HG03442 (cell line): ENCODE data around the gene ESYT2.
A peak's percentile ranks its signal among the peaks of the same experiment; 100 is the strongest.
"Not testable (repeated sequence)": the region's sequence is repeated elsewhere in the genome, so short reads cannot be mapped to it uniquely, and the experiment has no call there.

Experiments used
- ATAC-seq: cut with Tn5 transposase; IDR thresholded peaks from one replicate; pipeline ENCODE4 v1.9.1; 2021; ENCODE audit warnings: mild to moderate bottlenecking, moderate library complexity; ENCODE audit not compliant: unreplicated experiment

The ESYT2 gene

DNA sequence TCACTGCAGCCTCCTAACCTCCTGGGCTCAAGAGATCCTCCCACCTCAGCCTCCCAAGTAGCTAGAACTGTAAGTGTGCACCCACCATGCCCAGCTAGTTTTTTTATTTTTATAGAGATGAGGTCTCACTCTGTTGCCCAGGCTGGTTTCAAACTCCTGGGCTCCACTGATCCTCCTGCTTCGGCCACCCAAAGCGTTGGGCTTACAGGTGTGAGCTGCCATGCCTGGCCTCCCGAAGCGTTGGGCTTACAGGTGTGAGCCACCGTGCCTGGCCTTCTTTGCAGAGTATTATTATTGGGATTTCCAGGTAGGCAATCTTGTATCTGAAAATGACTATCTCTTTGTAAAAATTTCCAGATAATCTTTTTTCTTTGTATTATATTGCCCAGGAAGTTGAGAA lies 101.6 kb downstream of the ESYT2 start:
- no peak for ATAC-seq

DNA sequence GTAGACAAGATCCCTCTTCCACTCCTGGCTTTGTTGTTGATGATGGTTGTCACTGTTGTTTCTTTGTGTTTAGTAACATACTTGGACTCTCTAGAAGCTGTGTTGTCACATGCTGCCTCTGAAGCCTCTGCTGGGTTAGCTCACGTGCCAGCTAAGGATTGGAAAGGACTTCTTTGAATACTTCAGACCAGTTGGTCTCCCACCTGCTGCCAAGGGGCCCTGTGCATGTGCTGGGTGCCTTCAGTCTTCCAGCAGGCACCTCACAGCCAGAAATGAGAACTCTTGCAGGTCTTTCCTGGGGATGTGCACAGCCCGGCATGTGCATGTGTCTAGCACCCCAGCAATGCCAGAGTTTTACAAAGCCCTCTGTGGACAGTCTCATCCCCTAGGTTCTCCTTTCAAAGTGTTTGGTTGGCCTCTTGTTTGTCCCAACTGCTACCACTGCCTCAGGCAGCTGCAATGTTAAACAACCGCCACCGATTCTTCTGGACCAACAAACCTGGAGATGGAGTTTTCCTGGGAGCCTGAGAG lies 103.0 kb downstream of the ESYT2 start:
- no peak for ATAC-seq

DNA sequence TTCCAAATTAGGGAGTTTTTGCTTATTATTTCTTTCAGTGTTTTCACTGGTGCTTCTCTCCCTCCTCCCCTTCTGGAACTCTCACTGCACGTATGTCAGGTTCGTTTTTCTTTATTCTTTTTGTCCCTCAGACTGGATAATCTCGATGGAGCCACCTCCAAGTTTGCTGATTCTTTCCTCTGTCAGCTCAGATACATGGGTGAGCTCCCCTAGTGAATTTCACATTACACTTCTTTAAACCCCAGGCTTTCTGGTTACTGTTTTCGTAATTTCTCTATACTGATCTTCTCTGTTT lies 103.9 kb downstream of the ESYT2 start:
- ATAC-seq: no peak

DNA sequence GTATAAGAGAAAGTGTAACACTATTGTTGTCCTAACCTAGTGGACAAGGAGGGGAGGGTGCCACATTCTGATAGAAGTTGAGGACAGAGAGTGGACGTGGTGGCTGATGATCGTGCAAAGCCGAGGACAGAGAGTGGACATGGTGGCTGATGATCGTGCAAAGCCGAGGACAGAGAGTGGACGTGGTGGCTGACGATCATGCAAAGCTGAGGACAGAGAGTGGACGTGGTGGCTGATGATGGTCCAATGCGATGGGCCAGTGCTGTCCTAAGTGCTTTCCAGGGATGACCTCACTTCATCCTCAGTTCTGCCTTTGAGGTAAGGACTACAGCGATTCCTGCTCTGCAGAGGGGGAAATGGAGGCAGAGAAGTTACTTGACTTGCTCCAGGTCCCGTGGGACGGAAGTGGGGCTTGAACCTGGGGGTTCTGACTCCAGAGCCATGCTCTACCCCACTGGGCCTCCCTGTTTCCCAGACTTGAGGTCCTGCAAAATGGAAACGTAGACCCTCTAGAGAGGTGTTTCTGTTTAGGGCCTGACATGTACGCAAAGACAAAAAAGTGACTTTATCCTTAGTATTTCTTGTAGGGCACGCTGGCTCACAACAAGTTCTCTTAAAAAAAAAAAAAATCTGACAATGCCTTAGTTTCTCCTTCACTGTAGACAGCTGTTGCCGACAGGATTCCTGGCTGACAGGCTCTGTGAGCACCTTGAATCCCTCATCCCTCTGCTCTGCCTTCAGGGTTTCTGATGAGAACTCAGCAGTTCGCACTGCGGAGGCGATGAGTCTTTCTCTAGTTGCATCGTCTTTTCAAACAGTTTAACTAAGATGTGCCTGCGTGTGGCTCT lies 104.4 kb downstream of the ESYT2 start:
- ATAC-seq: no peak

DNA sequence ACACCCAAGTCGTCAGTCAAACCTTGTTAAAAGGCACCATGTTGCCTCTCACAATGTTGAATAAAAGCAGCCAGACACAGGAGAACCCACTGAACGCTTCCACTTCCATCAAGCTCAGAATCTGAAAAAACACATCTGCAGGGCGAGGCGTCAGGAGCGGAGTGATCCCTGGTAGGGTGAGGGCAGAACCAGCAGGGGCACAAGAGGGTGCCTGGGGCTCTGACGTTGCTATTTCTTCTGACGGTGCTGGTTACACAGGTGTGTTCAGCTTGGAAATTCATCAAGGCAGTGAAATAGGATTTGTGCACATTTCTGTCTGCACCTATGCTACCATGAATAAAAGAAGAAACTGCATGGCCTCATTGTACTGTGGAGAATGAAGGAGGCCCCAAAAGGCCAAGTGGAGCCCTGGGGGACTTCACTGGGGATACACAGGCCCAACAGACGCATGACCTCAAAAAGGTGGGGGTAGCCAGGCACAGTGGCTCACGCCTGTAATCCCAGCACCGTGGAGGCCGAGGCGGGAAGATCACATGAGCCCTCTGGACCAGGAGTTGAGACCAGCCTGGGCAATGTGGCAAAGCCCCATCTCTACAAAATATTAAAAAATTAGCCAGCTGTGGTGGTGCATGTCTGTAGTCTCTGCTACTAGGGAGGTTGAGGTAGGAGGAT lies 105.5 kb downstream of the ESYT2 start:
- no peak for ATAC-seq

DNA sequence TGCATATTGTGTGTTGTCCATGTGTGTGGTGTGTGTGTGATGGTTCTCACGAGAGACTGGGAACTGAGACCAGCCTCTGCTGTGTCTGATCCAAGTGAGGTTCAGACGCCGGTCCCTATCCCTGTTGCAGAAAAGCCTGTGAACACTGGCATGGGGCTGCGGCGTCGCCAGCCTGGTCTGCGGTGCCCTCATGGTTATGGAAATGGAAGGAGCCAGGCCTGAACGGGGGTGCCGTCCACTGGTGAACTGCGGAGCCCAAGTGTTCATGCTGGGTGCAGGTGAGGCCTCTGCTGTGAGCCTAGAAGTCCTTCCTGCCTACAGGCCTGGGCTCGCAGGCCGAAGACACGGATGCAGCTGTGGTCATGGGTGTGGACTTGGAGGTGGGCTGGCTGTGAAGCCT lies 106.0 kb downstream of the ESYT2 start:
- ATAC-seq: no peak

DNA sequence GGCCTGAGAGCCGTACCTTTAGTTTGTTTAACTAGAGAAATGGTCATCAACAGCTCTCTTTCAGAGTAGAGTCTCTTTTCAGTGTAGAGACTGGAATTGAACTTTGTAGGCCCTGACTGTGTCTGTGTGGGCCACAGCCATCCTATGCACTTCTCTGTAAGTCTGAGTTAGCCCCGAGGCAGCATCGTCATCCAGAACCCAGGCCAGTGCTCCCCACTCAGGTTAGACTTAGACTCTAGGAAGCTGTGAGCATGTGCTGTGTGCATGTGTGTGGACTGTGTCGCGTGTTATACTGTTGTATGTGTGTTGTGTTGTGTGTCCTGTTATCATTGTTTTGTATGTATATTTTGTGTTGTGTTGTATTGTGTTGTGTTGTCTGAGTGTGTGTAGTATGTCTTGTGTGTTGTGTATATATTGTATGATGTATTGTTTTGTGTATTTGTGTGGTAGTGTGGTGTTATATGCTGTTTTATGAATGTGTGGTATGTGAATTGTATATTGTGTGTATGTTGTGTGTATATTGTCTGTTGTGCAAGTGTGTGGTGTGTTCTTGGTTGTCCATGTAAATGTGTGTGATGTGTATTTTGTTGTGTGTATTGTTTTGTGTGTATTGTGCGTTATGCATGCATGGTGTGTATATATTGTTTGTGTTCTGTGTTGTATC lies 106.6 kb downstream of the ESYT2 start:
- no peak for ATAC-seq

DNA sequence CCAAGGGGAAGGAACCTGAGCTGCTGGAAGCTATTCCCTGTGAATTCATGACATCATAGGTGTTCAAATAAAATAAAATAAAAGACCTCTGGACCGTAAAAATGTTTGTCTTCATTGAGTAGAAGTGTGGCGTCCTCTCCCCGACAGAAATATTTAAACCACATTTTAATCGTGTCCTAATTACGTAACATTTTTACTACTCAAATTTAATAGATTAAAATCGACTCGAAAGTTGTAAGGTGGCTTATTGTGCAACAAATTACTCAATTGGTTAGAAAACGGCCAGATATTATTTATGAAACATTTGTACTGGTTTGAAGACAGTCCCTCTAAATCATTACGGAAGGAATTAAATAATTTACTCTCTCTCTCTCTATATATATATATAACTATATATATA lies 109.2 kb downstream of the ESYT2 start:
- no peak for ATAC-seq

DNA sequence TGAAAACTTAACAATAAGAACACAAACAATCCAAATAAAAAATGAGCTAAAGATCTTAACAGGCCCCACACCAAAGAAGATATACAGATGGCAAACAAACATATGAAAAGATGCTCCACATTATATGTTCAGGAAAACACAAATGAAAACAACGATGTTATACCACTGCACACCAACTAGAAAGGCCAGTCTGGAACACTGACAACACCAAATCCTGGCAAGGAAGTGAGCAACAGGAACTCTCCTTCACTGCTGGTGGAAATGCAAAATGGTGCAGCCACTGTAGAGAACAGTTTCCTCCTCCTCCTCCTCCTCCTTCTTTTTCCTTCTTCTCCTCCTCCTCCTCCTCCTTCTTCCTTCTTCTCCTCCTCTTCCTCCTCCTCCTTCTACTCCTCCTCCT lies 112.5 kb downstream of the ESYT2 start:
- no peak for ATAC-seq

DNA sequence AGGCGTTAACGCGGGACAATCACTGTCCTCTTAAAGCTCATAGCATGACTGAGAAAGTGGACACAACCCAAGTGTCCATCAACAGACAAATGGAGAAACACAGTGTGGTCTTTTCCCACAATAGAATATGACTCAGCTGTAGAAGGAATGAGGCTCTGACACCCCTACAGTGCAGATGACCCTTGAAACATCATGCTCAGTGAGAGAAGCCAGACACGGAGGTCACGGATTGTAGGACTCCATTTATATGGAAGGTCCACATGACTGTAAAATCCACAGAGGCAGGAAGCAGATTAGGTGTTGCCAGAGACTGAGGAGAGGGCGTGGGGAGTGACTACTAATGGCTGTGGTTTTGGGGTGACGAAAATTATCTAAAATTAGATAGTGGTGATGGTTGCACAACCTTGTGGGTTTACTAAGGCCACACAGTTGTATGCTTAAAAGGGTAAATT lies 118.6 kb downstream of the ESYT2 start:
- no peak for ATAC-seq

DNA sequence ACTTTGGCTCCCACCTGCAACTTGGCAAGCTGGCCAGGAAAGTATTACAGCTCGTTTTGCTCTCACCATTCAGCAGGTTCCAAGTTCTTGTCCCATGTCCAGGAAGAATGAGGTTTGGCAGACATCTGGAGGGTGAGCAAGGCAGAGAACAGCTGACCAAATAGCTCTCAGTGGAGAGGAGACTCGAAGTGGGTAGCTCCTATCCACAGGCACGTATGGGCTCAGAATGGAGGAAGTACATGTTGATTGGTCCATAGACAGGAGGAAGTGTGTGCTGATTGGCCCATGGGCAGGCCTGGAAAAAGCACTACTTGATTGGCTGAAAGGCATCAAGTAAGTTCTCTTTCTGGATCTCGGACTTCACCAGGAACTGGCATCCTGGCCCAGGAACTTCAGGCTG lies 121.7 kb downstream of the ESYT2 start:
- ATAC-seq: no peak

DNA sequence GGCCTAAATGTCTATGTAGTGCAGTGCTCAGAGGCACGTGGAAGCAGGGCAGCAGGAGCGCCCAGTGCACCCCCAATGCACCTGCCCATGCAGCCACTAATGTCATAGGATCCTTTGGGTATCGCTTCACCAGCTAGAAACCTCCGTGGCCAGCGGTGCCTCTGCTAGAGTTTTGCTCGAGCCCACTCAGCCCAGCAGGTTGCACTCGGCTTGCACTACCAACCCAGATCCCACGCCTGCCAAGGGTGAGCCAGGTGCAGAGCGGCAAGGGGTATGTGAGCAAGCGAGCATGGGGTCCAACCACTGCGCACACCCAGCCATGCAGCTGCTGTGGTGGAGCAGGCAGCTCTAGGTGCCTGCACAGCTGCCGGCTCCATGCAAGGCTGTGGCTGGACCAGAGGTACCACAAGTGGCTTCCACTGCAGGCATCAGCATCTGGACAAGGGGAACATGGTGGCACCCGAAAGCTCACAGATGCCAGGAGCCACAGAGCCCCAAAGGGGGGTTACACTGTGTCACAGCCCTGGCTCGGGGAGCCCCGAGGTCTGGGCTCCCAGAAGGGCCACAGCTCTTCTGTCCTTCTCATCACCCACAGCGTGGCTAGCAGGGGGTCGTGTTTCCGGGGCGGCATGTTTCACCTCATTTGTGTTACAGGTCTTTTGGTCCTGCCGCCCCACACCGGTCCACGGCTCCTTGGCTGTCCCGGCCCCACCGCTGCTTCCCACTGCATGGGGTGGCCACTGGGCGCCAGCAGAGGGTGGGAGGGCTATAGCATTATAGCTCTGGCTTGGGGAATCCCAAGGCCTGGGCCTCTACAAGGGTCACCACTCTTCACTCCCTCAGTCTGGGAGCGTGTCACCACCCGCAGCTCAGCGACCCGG lies 122.4 kb downstream of the ESYT2 start:
- no peak for ATAC-seq

DNA sequence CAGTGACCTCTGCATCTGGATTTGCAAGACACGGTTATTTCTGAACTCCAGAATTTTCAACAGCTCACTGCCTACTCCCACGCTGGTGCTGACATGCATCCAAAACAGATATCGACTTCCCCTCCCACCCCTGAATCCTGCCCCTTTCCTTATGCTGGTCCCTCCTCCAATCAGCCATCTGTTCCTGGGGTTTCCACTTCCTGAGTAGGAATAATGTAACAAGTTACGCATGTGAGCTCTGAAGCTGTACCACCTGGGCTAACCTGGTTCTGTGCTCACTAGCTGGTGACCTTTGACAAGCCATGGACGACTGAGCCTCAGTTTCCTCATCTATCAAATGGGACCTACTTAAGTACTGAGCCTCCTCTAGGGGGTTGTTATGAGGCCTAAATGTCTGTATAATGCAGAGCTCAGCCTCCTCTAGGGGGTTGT lies 123.0 kb downstream of the ESYT2 start:
- no peak for ATAC-seq

DNA sequence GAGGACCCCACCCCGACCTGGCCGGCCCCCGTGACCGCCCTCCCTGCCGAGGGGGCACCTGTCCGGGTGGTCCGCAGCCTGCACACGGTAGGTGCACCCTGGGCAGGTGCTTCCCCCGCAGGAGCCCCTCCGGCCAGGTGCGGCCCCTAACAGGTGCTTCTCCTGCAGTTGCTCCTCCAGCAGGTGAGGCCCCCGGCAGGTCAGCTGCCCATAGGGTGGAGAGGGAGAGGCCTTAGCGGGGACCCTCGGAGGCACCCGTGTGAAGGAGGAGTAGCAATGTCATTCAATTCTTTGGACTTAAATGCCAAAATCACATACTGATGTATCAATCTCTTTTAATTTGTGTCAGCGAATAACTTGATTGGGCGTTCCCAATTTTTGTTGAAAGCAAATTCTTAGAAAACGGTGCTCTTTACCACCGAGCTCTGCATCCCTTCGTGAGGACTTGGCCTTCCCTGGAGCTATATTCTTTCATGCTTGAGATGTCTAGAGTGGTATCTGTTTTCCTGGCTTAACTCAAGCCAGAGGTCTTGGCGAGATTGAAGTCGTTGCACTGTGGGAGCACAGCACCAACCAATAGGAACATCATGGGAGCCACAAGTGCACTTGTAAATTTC lies 124.0 kb downstream of the ESYT2 start:
- ATAC-seq: no peak

DNA sequence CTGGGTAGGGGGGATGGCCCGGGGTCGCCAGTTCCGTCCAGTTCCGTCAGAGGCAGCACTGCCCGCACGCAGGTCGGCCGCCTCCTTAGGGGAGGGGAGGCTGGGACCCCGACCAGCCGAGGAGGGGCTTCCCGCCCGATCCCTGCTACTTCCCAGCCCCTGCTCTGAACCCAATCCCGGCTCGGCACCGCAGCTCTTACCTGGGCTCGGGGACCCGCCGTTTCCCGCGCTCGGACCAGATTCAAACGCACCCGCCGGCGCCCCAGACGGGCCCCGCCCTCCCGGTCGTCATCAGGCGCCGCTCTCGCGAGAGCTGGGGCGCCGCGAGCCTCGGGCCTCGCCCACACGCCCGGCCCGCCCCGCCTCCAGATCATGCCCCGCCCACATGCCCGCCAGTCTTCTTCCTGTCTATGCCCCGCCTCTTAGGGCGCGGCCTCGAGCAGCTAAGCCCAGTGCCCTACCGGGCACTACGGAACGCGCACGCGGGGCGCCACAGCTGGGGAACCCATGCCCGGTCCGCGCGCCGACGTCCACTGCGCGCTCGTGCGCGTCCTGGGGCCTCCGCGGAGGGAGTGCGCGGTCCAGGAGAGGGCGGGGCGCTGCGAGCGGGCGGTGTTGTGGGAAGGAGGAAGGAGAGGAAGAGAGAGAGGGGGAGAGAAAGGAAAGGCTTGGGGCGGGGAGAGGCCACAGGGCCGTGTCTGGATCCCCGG lies 124.6 kb downstream of the ESYT2 start, which contains the start of gene NCAPG2:
NCAPG2 (minus strand) TSS at position 281 of the 710 bp plus-strand sequence. CDS start 2,905 bp downstream, outside the sequence.
- peak; percentile 97 for ATAC-seq

DNA sequence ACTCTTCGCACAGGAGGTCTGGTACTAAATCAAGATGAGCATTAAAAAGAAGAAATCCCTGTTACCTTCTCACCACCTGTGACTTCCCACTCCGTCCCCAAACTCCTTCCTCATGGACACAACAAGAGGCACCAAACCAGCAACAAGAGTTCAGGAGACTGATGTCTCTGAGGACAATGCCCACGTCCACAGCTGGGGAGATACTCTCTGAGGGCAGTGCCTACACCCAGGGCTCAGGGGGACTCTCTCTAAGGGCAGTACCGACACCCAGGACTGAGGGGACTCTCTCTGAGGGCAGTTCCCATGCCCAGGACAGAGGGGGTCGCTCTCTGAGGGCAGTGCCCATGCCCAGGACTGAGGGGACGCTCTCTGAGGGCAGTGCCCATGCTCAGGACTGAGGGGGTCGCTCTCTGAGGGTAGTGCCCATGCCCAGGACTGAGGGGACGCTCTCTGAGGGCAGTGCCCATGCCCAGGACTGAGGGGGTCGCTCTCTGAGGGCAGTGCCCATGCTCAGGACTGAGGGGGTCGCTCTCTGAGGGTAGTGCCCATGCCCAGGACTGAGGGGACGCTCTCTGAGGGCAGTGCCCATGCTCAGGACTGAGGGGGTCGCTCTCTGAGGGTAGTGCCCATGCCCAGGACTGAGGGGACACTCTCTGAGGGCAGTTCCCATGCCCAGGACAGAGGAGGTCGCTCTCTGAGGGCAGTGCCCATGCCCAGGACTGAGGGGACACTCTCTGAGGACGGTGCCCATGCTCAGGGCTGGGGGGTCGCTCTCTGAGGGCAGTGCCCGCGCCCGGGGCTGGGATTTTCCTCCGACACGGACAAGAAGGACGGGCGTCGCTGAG lies 125.4 kb downstream of the ESYT2 start:
- ATAC-seq: not testable (repeated sequence)

DNA sequence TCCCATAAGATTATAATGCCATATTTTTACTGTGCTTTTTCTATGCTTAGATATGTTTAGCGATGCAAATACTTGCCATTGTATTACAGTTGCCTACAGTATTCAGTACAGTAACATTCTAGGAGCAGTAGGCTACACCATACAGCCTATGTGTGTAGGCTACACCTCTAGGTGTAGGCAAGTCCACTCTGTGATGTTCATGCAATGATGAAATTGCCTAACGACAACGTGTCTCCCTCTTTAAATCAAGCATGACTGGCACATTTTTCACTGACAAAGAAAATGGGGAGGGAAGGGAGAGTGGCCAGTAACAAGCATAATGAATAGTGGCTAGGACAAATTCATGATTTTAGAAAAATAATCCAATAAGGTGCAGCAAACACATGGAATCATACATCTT lies 126.4 kb downstream of the ESYT2 start:
- ATAC-seq: no peak

DNA sequence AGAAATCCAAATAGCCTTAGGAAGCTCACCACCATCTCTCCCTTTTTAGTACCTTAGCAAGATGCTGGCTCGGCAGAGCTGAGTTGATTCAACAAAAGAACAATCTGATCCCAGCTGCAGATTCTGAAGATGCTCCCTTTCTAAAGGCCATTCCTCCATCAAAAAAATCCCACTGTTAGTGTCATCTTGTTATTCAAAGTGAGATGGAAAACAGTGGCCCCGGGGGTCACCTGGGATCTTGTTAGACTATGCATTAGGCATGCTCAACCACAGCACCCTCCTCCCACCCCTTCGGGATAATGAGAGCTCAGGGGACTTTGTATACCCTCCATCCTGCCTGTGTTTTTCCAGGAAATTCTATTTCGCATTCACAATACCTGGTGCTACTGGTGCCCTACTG lies 127.1 kb downstream of the ESYT2 start:
- no peak for ATAC-seq

DNA sequence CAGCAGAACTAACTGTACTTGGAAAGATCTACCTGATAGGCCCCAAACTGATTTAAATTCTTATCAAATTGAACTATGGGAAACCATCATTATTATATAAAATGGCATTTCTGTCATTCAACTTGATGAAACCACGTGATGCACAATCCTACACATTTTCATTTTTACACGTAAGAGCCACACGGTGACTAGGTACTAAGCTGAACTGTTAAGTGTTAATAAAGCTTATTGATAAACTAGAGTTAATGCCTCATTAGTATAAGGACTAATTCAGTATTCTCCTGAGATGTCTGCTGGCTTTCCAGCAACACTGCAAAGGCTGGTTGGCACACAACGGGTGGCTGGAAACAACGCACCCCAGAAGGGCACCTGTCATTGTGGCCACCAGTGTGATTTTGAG lies 129.3 kb downstream of the ESYT2 start:
- no peak for ATAC-seq
